H9 (cell line): ENCODE results near the gene TM4SF5. TPM values are rescaled to one million over a fixed set of nuclear protein-coding genes. Genes with fewer than 3 reads are reported as not detected.

Experiments
- DNase-seq: peaks from one replicate; pipeline ENCODE4 v3.0.0-alpha.2; 2017
- H2AFZ ChIP-seq: one replicate; pipeline ENCODE4 v1.6.1; 2013; ENCODE audit warnings: mild to moderate bottlenecking, low read length, control low read depth, moderate library complexity
- H2AK5ac ChIP-seq: 2 replicates; pipeline ENCODE4 v1.6.1; 2013; ENCODE audit warnings: low read length, control low read depth, mixed read lengths; ENCODE audit not compliant: insufficient read length
- H2BK120ac ChIP-seq: one replicate; pipeline ENCODE4 v1.6.1; 2013; ENCODE audit warnings: low read depth, mild to moderate bottlenecking, low read length, control low read depth, inconsistent platforms; ENCODE audit not compliant: poor library complexity, severe bottlenecking
- H2BK12ac ChIP-seq: 2 replicates; pipeline ENCODE4 v1.6.1; 2013; ENCODE audit warnings: low read length, control low read depth, mixed read lengths, low read depth; ENCODE audit not compliant: insufficient read length
- H2BK15ac ChIP-seq: 2 replicates; pipeline ENCODE4 v1.6.1; 2013; ENCODE audit warnings: low read depth, low read length, control low read depth
- H2BK20ac ChIP-seq: one replicate; pipeline ENCODE4 v1.6.1; 2013; ENCODE audit warnings: low read depth, mild to moderate bottlenecking, low read length, control low read depth, inconsistent platforms; ENCODE audit not compliant: poor library complexity, severe bottlenecking
- H2BK5ac ChIP-seq: 2 replicates; pipeline ENCODE4 v1.6.1; 2013; ENCODE audit warnings: low read length, control low read depth, mixed read lengths; ENCODE audit not compliant: insufficient read length
- H3K14ac ChIP-seq: 2 replicates; pipeline ENCODE4 v1.6.1; 2013; ENCODE audit warnings: low read length, control low read depth; ENCODE audit not compliant: insufficient read depth
- H3K18ac ChIP-seq: 2 replicates; pipeline ENCODE4 v1.6.1; 2013; ENCODE audit warnings: low read depth, mild to moderate bottlenecking, mixed read lengths, low read length, control low read depth; ENCODE audit not compliant: insufficient read length
- H3K23ac ChIP-seq: 2 replicates; pipeline ENCODE4 v1.6.1; 2013; ENCODE audit warnings: low read length, control low read depth, mixed read lengths, low read depth; ENCODE audit not compliant: insufficient read length
- H3K23me2 ChIP-seq: 2 replicates; pipeline ENCODE4 v1.6.1; 2013; ENCODE audit warnings: low read depth, mild to moderate bottlenecking, mixed read lengths, low read length, control low read depth; ENCODE audit not compliant: insufficient read length, poor library complexity, severe bottlenecking
- H3K27ac ChIP-seq: 2 replicates; pipeline ENCODE4 v1.5.1; 2013; ENCODE audit warnings: low read length, control low read depth, mixed read lengths, low read depth; ENCODE audit not compliant: insufficient read length
- H3K27me3 ChIP-seq: 2 replicates; pipeline ENCODE4 v1.6.1; 2013; ENCODE audit warnings: low read length, control low read depth, inconsistent platforms; ENCODE audit not compliant: insufficient read depth
- H3K4ac ChIP-seq: 2 replicates; pipeline ENCODE4 v1.6.1; 2013; ENCODE audit warnings: low read depth, mild to moderate bottlenecking, control low read depth, inconsistent platforms, low read length, moderate library complexity
- H3K4me1 ChIP-seq: 2 replicates; pipeline ENCODE4 v1.6.1; 2013; ENCODE audit warnings: low read length, control low read depth, inconsistent platforms; ENCODE audit not compliant: insufficient read depth
- H3K4me2 ChIP-seq: 2 replicates; pipeline ENCODE4 v1.6.1; 2013; ENCODE audit warnings: low read length, control low read depth, mixed read lengths; ENCODE audit not compliant: insufficient read length, insufficient read depth
- H3K56ac ChIP-seq: 2 replicates; pipeline ENCODE4 v1.6.1; 2013; ENCODE audit warnings: low read depth, mild to moderate bottlenecking, mixed read lengths, low read length, control low read depth; ENCODE audit not compliant: insufficient read length
- H3K79me1 ChIP-seq: 2 replicates; pipeline ENCODE4 v1.6.1; 2013; ENCODE audit warnings: low read depth, mild to moderate bottlenecking, moderate library complexity, low read length, control low read depth, inconsistent platforms; ENCODE audit not compliant: insufficient read depth, poor library complexity, severe bottlenecking
- H3K79me2 ChIP-seq: 2 replicates; pipeline ENCODE4 v1.6.1; 2013; ENCODE audit warnings: low read length, control low read depth, inconsistent platforms; ENCODE audit not compliant: insufficient read depth
- H3K9ac ChIP-seq: 2 replicates; pipeline ENCODE4 v1.6.1; 2013; ENCODE audit warnings: low read length, control low read depth, mixed read lengths; ENCODE audit not compliant: insufficient read length; ENCODE audit errors: extremely low read depth
- H3K9me3 ChIP-seq: one replicate; pipeline ENCODE4 v1.6.1; 2013; ENCODE audit warnings: low read depth, low read length, inconsistent platforms; ENCODE audit not compliant: control insufficient read depth
- H3T11ph ChIP-seq: one replicate; pipeline ENCODE4 v1.6.1; 2013; ENCODE audit warnings: mild to moderate bottlenecking, low read length, control low read depth, inconsistent platforms
- H4K20me1 ChIP-seq: one replicate; pipeline ENCODE4 v1.6.1; 2013; ENCODE audit not compliant: control insufficient read depth, insufficient read length, insufficient read depth
- H4K5ac ChIP-seq: 2 replicates; pipeline ENCODE4 v1.6.1; 2013; ENCODE audit warnings: low read depth, mild to moderate bottlenecking, mixed read lengths, low read length, control low read depth; ENCODE audit not compliant: insufficient read length
- H4K8ac ChIP-seq: replicated peaks from 2 replicates; pipeline ENCODE4 v1.6.1; 2013; ENCODE audit warnings: low read length, control low read depth, mixed read lengths, low read depth; ENCODE audit not compliant: insufficient read length
- H4K91ac ChIP-seq: 2 replicates; pipeline ENCODE4 v1.6.1; 2013; ENCODE audit warnings: low read depth, mild to moderate bottlenecking, moderate library complexity, mixed read lengths, low read length, control low read depth; ENCODE audit not compliant: insufficient read length
- H3K27ac Mint-ChIP-seq, 3 experiments: 2 replicates in 2 of 3; 3 replicates in 1 of 3; pipeline ENCODE4 v1.8.0; 2020 to 2021; ENCODE audit warnings: mixed read lengths in 3 of 3, mild to moderate bottlenecking in 1 of 3, moderate library complexity in 1 of 3
- H3K27me3 Mint-ChIP-seq: 2 replicates; pipeline ENCODE4 v1.8.0; 2021; ENCODE audit warnings: low read depth, mild to moderate bottlenecking, moderate library complexity, mixed read lengths
- H3K36me3 Mint-ChIP-seq, 3 experiments: 2 replicates in 2 of 3; 3 replicates in 1 of 3; pipeline ENCODE4 v1.8.0; 2020 to 2021; ENCODE audit warnings: low read depth in 3 of 3, mixed read lengths in 3 of 3; ENCODE audit not compliant: insufficient read depth in 1 of 3
- H3K4me1 Mint-ChIP-seq, 2 experiments: 2 replicates each; pipeline ENCODE4 v1.8.0; 2020; ENCODE audit warnings: mixed read lengths in 2 of 2
- H3K4me3 Mint-ChIP-seq, 2 experiments: 2 replicates in 1 of 2; 3 replicates in 1 of 2; pipeline ENCODE4 v1.8.0; 2020 to 2021; ENCODE audit warnings: mild to moderate bottlenecking in 2 of 2, mixed read lengths in 2 of 2, moderate library complexity in 1 of 2
- H3K9me3 Mint-ChIP-seq, 2 experiments: 2 replicates in 1 of 2; 3 replicates in 1 of 2; pipeline ENCODE4 v1.8.0; 2020; ENCODE audit warnings: mild to moderate bottlenecking in 2 of 2, mixed read lengths in 2 of 2, moderate library complexity in 1 of 2
- CTCF ChIP-seq: fragments of 200-600 bp; sonication (generic); conservative IDR thresholded peaks from 3 replicates; pipeline ENCODE4 v1.8.0; 2021; ENCODE audit warnings: antibody characterized with exemption, mild to moderate bottlenecking
- WGBS: extraction: QIAGEN DNeasy Blood & Tissue Kit; methylation state at CpG from one replicate; pipeline ENCODE4 v1.1.7; 2013; ENCODE audit warnings: missing lambda C conversion rate, low lambda C conversion rate, mixed read lengths; ENCODE audit not compliant: insufficient read length; ENCODE audit errors: extremely low coverage; 5-methylcytosine and 5-hydroxymethylcytosine counted together
- total RNA-seq: library from RNA; stranded (reverse); gene quantifications from 2 replicates; pipeline ENCODE4 v1.2.1, GENCODE V29; 2021

The TM4SF5 gene
- total RNA-seq, 1 experiment from 2014 or later, result not detected

GRCh38 chr17:4816826-4817225, 45.1 kb downstream of the TM4SF5 start:
- Histone ChIP-seq H3K23ac (no peak overlapping the region), H3K79me1 (no peaks in the 10 kb centered on the region), H3K4me2 (no peak overlapping the region)

More at GRCh38 chr17:4816826-4817225, 45.1 kb downstream of the TM4SF5 start:
- Mint-ChIP-seq H3K4me1 (no peaks in the 10 kb centered on the region), H3K36me3 (peaks cover 19 to 55% (median 46%) of the 10 kb centered on the region in 3 experiments), H3K27ac (no peak overlapping the region), H3K27me3 (no peaks in the 10 kb centered on the region), H3K9me3 (peaks cover 2% of the 10 kb centered on the region in 2 experiments; a peak in 4 of 5 replicates), H3K4me3 (no peak overlapping the region)
- Histone ChIP-seq H2BK20ac (no peak overlapping the region), H2BK12ac (no peak overlapping the region), H3K79me2 (no peaks in the 10 kb centered on the region), H3T11ph (no peak overlapping the region), H2AK5ac (no peak overlapping the region), H3K27me3 (no peaks in the 10 kb centered on the region), H4K20me1 (no peaks in the 10 kb centered on the region), H2BK15ac (no peak overlapping the region), H3K14ac (no peak overlapping the region), H4K91ac (no peak overlapping the region), H4K8ac (no peak overlapping the region), H3K23me2 (no peaks in the 10 kb centered on the region), H3K4me1 (no peaks in the 10 kb centered on the region), H4K5ac (no peak overlapping the region), H2BK120ac (no peak overlapping the region), H3K9ac (no peak overlapping the region), H3K27ac (no peak overlapping the region), H2AFZ (no peak overlapping the region), H3K9me3 (no peaks in the 10 kb centered on the region), H3K56ac (no peak overlapping the region), H3K4ac (no peak overlapping the region), H3K18ac (no peak overlapping the region), H2BK5ac (no peak overlapping the region)
- no peak for DNase-seq
- no CpG with 5 or more reads among the region's 13 CpGs for WGBS
- TF ChIP-seq CTCF, result no peak
